Natural killer cell (primary cell): Measurements from ENCODE around the gene TMEM233. TPM values are rescaled to one million over a fixed set of nuclear protein-coding genes. Genes with fewer than 3 reads are reported as not detected.
A peak's percentile ranks its signal among the peaks of the same experiment; 100 is the strongest.
"Not testable (repeated sequence)": the region's sequence is repeated elsewhere in the genome, so short reads cannot be mapped to it uniquely, and the experiment has no call there.

Experiments used
- ATAC-seq, 3 donors: fragments of 150-1000 bp in 2 of 3; fragments of 200-7000 bp in 1 of 3; cut with Tn5 transposase; 1 replicate in 1 of 3; 2 replicates in 2 of 3; pipeline ENCODE4 v1.10.0; 2021; ENCODE audit warnings: mild to moderate bottlenecking in 2 of 3, moderate library complexity in 2 of 3
- DNase-seq, 2 donors: peaks; one replicate each; pipeline versions ENCODE4 v3.0.0 to v3.0.0-alpha.2; 2013 to 2021; ENCODE audit warnings: mixed read lengths in 1 of 2
- H3K27ac ChIP-seq: one replicate; pipeline ENCODE4 v1.5.1; 2013; ENCODE audit warnings: mild to moderate bottlenecking, low read length
- H3K27me3 ChIP-seq: one replicate; pipeline ENCODE4 v1.6.1; 2013; ENCODE audit warnings: low read length; ENCODE audit not compliant: control insufficient read depth, insufficient read depth
- H3K36me3 ChIP-seq: one replicate; pipeline ENCODE4 v1.6.1; 2013; ENCODE audit warnings: low read length; ENCODE audit not compliant: control insufficient read depth, insufficient read depth
- H3K4me1 ChIP-seq: one replicate; pipeline ENCODE4 v1.6.1; 2013; ENCODE audit warnings: low read length; ENCODE audit not compliant: control insufficient read depth, insufficient read depth
- H3K4me3 ChIP-seq: one replicate; pipeline ENCODE4 v1.5.1; 2013; ENCODE audit warnings: low read length
- H3K9me3 ChIP-seq: one replicate; pipeline ENCODE4 v1.6.1; 2013; ENCODE audit warnings: low read length; ENCODE audit not compliant: control insufficient read depth, insufficient read depth
- H3K27ac Mint-ChIP-seq, 2 donors: one replicate each; pipeline ENCODE4 v1.8.0; 2022; ENCODE audit warnings: mild to moderate bottlenecking in 2 of 2, mixed read lengths in 2 of 2, moderate library complexity in 1 of 2
- H3K27me3 Mint-ChIP-seq, 2 donors: one replicate each; pipeline ENCODE4 v1.8.0; 2022; ENCODE audit warnings: low read depth in 2 of 2, mixed read lengths in 2 of 2
- H3K36me3 Mint-ChIP-seq: one replicate; pipeline ENCODE4 v1.8.0; 2022; ENCODE audit warnings: mixed read lengths
- H3K4me1 Mint-ChIP-seq, 2 donors: one replicate each; pipeline ENCODE4 v1.8.0; 2022; ENCODE audit warnings: mixed read lengths in 2 of 2
- H3K4me3 Mint-ChIP-seq: one replicate; pipeline ENCODE4 v1.8.0; 2022; ENCODE audit warnings: mild to moderate bottlenecking, moderate library complexity, mixed read lengths
- H3K9me3 Mint-ChIP-seq, 2 donors: one replicate each; pipeline ENCODE4 v1.8.0; 2022; ENCODE audit warnings: mixed read lengths in 2 of 2
- CTCF ChIP-seq: fragments of 200-600 bp; IDR thresholded peaks from one replicate; pipeline ENCODE4 v1.8.0; 2022; ENCODE audit warnings: antibody characterized with exemption
- WGBS: methylation state at CpG from one replicate; pipeline ENCODE4 v1.1.7; 2013; ENCODE audit warnings: missing lambda C conversion rate; ENCODE audit not compliant: insufficient coverage; 5-methylcytosine and 5-hydroxymethylcytosine counted together
- intact Hi-C: fragments of 100-400 bp; cut with micrococcal nuclease; formaldehyde crosslinking; loops from one replicate; pipeline ENCODE4 v1.14.2; 2022
- total RNA-seq, 4 donors: library from RNA; stranded (reverse); fragments of 120-200 nt in 1 of 4; gene quantifications; one replicate each; pipeline versions ENCODE4 v1.2.3 to v1.2.4, GENCODE V29; 2013 to 2022

TMEM233 gene
- total RNA-seq, 3 donors from 2014 or later (not counting 1 experiment from before 2014, with no cell fraction given): not detected

- H3K4me3 Mint-ChIP-seq: no peak overlapping the region
- 75% methylated on average over 3 of the region's 3 CpGs for WGBS
- Histone ChIP-seq H3K4me3 (no peak overlapping the region), H3K36me3 (no peaks in the 10 kb centered on the region), H3K4me1 (no peaks in the 10 kb centered on the region), H3K27me3 (no peaks in the 10 kb centered on the region), H3K9me3 (peaks cover 4% of the 10 kb centered on the region), H3K27ac (no peak overlapping the region)
- intact Hi-C loops: no loop called here
- peaks cover 11 to 17% of the 10 kb centered on the region in 2 donors for H3K27me3 Mint-ChIP-seq
- no peak for ATAC-seq
- peaks cover 0 to 5% of the 10 kb centered on the region in 2 donors for H3K9me3 Mint-ChIP-seq
- no peak for DNase-seq
- H3K27ac Mint-ChIP-seq: no peak overlapping the region
- H3K4me1 Mint-ChIP-seq: no peaks in the 10 kb centered on the region
- TF ChIP-seq CTCF: no peak
- H3K36me3 Mint-ChIP-seq: peaks cover 9% of the 10 kb centered on the region
Observed at GRCh38 chr12:119652665-119653064, 59.1 kb downstream of the TMEM233 start.

GRCh38 chr12:119657001-119657400, 63.4 kb downstream of the TMEM233 start:
- H3K27me3 Mint-ChIP-seq, H3K4me3 ChIP-seq, H3K27ac Mint-ChIP-seq, ATAC-seq, H3K27me3 ChIP-seq, H3K36me3 ChIP-seq, DNase-seq, H3K36me3 Mint-ChIP-seq, H3K4me3 Mint-ChIP-seq, H3K9me3 Mint-ChIP-seq, H3K27ac ChIP-seq, H3K4me1 ChIP-seq, H3K9me3 ChIP-seq: not testable (repeated sequence)
- 74% methylated on average over 2 of the region's 2 CpGs for WGBS
- H3K4me1 Mint-ChIP-seq: peaks cover 8 to 10% of the 10 kb centered on the region in 2 donors
- intact Hi-C loops: loop anchor here (5.0 kb wide), 1 partner anchor 215 kb away; no protein-coding TSS in a partner anchor

- ATAC-seq, H3K27me3 ChIP-seq, H3K27ac ChIP-seq, H3K27me3 Mint-ChIP-seq, H3K36me3 ChIP-seq, H3K9me3 Mint-ChIP-seq, H3K9me3 ChIP-seq, H3K4me3 ChIP-seq, H3K27ac Mint-ChIP-seq, H3K4me3 Mint-ChIP-seq, H3K4me1 ChIP-seq, DNase-seq, H3K36me3 Mint-ChIP-seq: not testable (repeated sequence)
- H3K4me1 Mint-ChIP-seq: peaks cover 8 to 10% of the 10 kb centered on the region in 2 donors
- 91% methylated on average over 4 of the region's 6 CpGs for WGBS
- intact Hi-C loops: loop anchor here (5.0 kb wide), 1 partner anchor 216 kb away; no protein-coding TSS in a partner anchor
Observed at GRCh38 chr12:119658166-119658565, 64.6 kb downstream of the TMEM233 start.

GRCh38 chr12:119659289-119659897, 65.8 kb downstream of the TMEM233 start:
- Mint-ChIP-seq H3K4me3 (no peak overlapping the region), H3K27ac (peak overlapping the region; percentile 68 to 75), H3K9me3 (no peaks in the 10 kb centered on the region), H3K27me3 (peaks cover 0 to 4% of the 10 kb centered on the region in 2 donors), H3K4me1 (peaks cover 8 to 10% of the 10 kb centered on the region in 2 donors), H3K36me3 (no peaks in the 10 kb centered on the region)
- H3K27me3 ChIP-seq: no peaks in the 10 kb centered on the region
- 59% methylated on average over 4 of the region's 6 CpGs for WGBS
- no peaks in the 10 kb centered on the region for H3K9me3 ChIP-seq
- H3K36me3 ChIP-seq: no peaks in the 10 kb centered on the region
- DNase-seq: peak; percentile 25 to 74
- ATAC-seq: peak; percentile 64 to 85 (median 82)
- intact Hi-C loops: loop anchor here (5.0 kb wide), 1 partner anchor 217 kb away; no protein-coding TSS in a partner anchor
- H3K4me3 ChIP-seq: no peak overlapping the region
- TF ChIP-seq CTCF: peak; percentile 98
- H3K4me1 ChIP-seq: no peaks in the 10 kb centered on the region
- no peak overlapping the region for H3K27ac ChIP-seq
